H1 (cell line): ENCODE measurements around the gene TBX15. TPM values are rescaled to one million over a fixed set of nuclear protein-coding genes. Genes with fewer than 3 reads are reported as not detected.

Experiments
- BACH1 ChIP-seq: IDR thresholded peaks from 2 replicates; pipeline ENCODE4 v1.6.1; 2012; ENCODE audit warnings: low read length, improper control_type of control experiment
- SP2 ChIP-seq: IDR thresholded peaks from 2 replicates; pipeline ENCODE4 v1.6.1; 2012; ENCODE audit warnings: mild to moderate bottlenecking, low read length, inconsistent platforms
- USF2 ChIP-seq: IDR thresholded peaks from 2 replicates; pipeline ENCODE4 v1.6.1; 2011; ENCODE audit warnings: low read length, improper control_type of control experiment
- polyA plus RNA-seq, 7 experiments: library from polyadenylated mRNA; depleted of rRNA in 3 of 7; stranded (reverse) in 5 of 7; unstranded in 2 of 7; fragments of >200 nt in 5 of 7; fragments of 200-250 nt in 2 of 7; gene quantifications; 1 replicate in 5 of 7; 2 replicates in 1 of 7; 4 replicates in 1 of 7; pipeline versions ENCODE4 v1.2.1 to v1.2.3, GENCODE V29; 2011 to 2013; ENCODE audit warnings: missing spikeins in 2 of 7, mixed read lengths in 2 of 7
- total RNA-seq: library from RNA; stranded (reverse); fragmentation: NEBNext Ultra II Directional; extraction: Animal tissue kit (Norgen Biotek cat#: 25700); gene quantifications from 2 replicates; pipeline ENCODE4 v1.2.1, GENCODE V29; 2021

The TBX15 gene
- total and polyA plus RNA-seq, 2 of the 8 experiments (the other 6 are each of a cell fraction or from before 2014, with no cell fraction given) = 0.14 to 0.24 TPM

DNA sequence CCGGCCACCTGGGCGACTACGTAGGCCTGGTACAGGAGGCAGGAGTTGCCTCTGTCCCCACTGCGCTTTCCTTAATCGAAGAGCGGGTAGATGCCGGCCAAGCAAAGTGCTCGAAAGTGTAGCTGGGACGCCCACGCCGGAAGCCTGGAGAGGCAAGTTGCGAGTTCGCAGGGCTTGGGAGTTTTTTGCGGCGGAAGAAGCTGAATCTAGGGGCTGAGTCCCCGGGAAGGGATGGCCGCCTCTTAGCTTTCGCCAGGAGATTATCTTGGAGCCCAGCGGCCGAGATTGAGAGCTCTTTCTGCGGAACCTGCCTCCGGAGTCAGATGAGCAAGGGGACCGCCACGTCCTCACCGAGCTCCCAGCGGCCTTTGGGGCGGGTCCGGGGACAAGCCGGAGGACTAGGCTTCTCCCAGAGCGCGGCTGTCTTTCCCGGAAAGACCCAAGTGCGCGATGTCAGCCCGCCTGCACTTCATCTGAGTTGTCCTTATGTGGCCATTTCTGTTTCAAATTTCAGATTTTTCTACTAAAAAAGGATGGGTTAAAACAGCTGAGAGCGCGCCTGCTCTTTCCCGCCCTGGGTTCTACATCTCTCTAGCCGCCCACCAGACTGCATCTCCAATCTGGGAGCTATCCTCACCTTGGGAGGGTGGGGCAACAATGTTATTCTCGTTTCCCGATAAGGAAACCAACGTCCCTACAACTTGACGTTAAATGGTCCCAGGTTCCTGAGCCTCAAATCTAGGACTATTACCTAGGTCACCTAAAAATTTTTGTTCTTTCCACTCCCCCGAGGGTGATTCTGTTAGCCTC lies 12.4 kb upstream of the TBX15 start (continued):
- TF ChIP-seq USF2 = no peak
- no peak for TF ChIP-seq BACH1
- no peak for TF ChIP-seq SP2
- TF ChIP-seq, all 59 proteins: peak for 5
